Measurements from ENCODE around the gene AOC3. TPM values are rescaled to one million over a fixed set of nuclear protein-coding genes. Genes with fewer than 3 reads are reported as not detected.
"Not testable (repeated sequence)": the region's sequence is repeated elsewhere in the genome, so short reads cannot be mapped to it uniquely, and the experiment has no call there.

AOC3 gene
- total RNA-seq, 1 experiment from 2014 or later, result 0.44 TPM

- H3K36me3 Mint-ChIP-seq (ENCODE audit: insufficient read depth, unreplicated experiment), result no peaks in the 10 kb centered on the region
- ChIA-PET CTCF (interaction anchor here (0.7 to 1.0 kb wide), 2 partner anchors 11 to 114 kb away, joined by 3 read pairs; no protein-coding TSS in a partner anchor), POLR2A (interaction anchor here (1.2 to 1.9 kb wide), 2 partner anchors 10 to 82 kb away, joined by 4 to 6 read pairs; partner anchors contain the start of genes AOC2 and VPS25)
- no TSS peak for BruUV-seq (replicated peaks)
- no peak for TF ChIP-seq CTCF (IDR thresholded peaks at IDR 0.05; ENCODE audit: unreplicated experiment)
- H3K27ac Mint-ChIP-seq (ENCODE audit: low read depth, unreplicated experiment), result no peak overlapping the region
- H3K27me3 Mint-ChIP-seq (ENCODE audit: insufficient read depth, unreplicated experiment), result peaks cover 49% of the 10 kb centered on the region
- DNase-seq (ENCODE audit: unreplicated experiment), result no peak
- H3K4me1 Mint-ChIP-seq (ENCODE audit: insufficient read depth, unreplicated experiment), result no peaks in the 10 kb centered on the region
- no peak overlapping the region for H3K4me3 Mint-ChIP-seq (ENCODE audit: unreplicated experiment)
- intact Hi-C loops (cut with micrococcal nuclease), result no loop called here
- H3K9me3 Mint-ChIP-seq (ENCODE audit: unreplicated experiment), result no peaks in the 10 kb centered on the region
These were observed 4.1 kb downstream of the AOC3 start for GRCh38 chr17:42855048-42855596.

- H3K27me3 Mint-ChIP-seq (ENCODE audit: insufficient read depth, unreplicated experiment), result peaks cover 47% of the 10 kb centered on the region
- H3K27ac Mint-ChIP-seq (ENCODE audit: low read depth, unreplicated experiment); BruUV-seq (replicated peaks); H3K4me1 Mint-ChIP-seq (ENCODE audit: insufficient read depth, unreplicated experiment); H3K4me3 Mint-ChIP-seq (ENCODE audit: unreplicated experiment); DNase-seq (ENCODE audit: unreplicated experiment); intact Hi-C loops (cut with micrococcal nuclease); H3K36me3 Mint-ChIP-seq (ENCODE audit: insufficient read depth, unreplicated experiment); H3K9me3 Mint-ChIP-seq (ENCODE audit: unreplicated experiment); CTCF ChIA-PET: not testable (repeated sequence)
- POLR2A ChIA-PET, result interaction anchor here (1.2 kb wide), 1 partner anchor 83 kb away, joined by 4 read pairs; the partner anchor contains the start of gene VPS25
These were observed 5.1 kb downstream of the AOC3 start for GRCh38 chr17:42856093-42856492.

GRCh38 chr17:42856516-42856915, 5.5 kb downstream of the AOC3 start:
- CTCF ChIA-PET; POLR2A ChIA-PET; H3K36me3 Mint-ChIP-seq (ENCODE audit: insufficient read depth, unreplicated experiment); H3K4me3 Mint-ChIP-seq (ENCODE audit: unreplicated experiment); H3K4me1 Mint-ChIP-seq (ENCODE audit: insufficient read depth, unreplicated experiment); BruUV-seq (replicated peaks); H3K9me3 Mint-ChIP-seq (ENCODE audit: unreplicated experiment); intact Hi-C loops (cut with micrococcal nuclease); DNase-seq (ENCODE audit: unreplicated experiment); H3K27ac Mint-ChIP-seq (ENCODE audit: low read depth, unreplicated experiment): not testable (repeated sequence)
- H3K27me3 Mint-ChIP-seq (ENCODE audit: insufficient read depth, unreplicated experiment), result peaks cover 47% of the 10 kb centered on the region

GRCh38 chr17:42857389-42857788, 6.4 kb downstream of the AOC3 start:
- Mint-ChIP-seq H3K9me3 (ENCODE audit: unreplicated experiment) (no peaks in the 10 kb centered on the region), H3K4me1 (ENCODE audit: insufficient read depth, unreplicated experiment) (no peaks in the 10 kb centered on the region), H3K4me3 (ENCODE audit: unreplicated experiment) (no peak overlapping the region), H3K27me3 (ENCODE audit: insufficient read depth, unreplicated experiment) (peaks cover 47% of the 10 kb centered on the region), H3K27ac (ENCODE audit: low read depth, unreplicated experiment) (no peak overlapping the region), H3K36me3 (ENCODE audit: insufficient read depth, unreplicated experiment) (no peaks in the 10 kb centered on the region)
- intact Hi-C loops (cut with micrococcal nuclease), result no loop called here
- TF ChIP-seq CTCF (IDR thresholded peaks at IDR 0.05; ENCODE audit: unreplicated experiment), result no peak
- BruUV-seq (replicated peaks), result no TSS peak
- CTCF ChIA-PET, result no interaction called here
- POLR2A ChIA-PET, result no interaction called here
- no peak for DNase-seq (ENCODE audit: unreplicated experiment)

- H3K4me3 Mint-ChIP-seq (ENCODE audit: unreplicated experiment), result no peak overlapping the region
- POLR2A ChIA-PET, result no interaction called here
- peaks cover 10% of the 10 kb centered on the region for H3K9me3 Mint-ChIP-seq (ENCODE audit: unreplicated experiment)
- CTCF ChIA-PET, result interaction anchor here (0.7 kb wide), 1 partner anchor 589 kb away, joined by 3 read pairs; no protein-coding TSS in a partner anchor
- H3K4me1 Mint-ChIP-seq (ENCODE audit: insufficient read depth, unreplicated experiment), result no peaks in the 10 kb centered on the region
- peaks cover 43% of the 10 kb centered on the region for H3K27me3 Mint-ChIP-seq (ENCODE audit: insufficient read depth, unreplicated experiment)
- no peak overlapping the region for H3K27ac Mint-ChIP-seq (ENCODE audit: low read depth, unreplicated experiment)
- intact Hi-C loops (cut with micrococcal nuclease), result no loop called here
- TF ChIP-seq CTCF (IDR thresholded peaks at IDR 0.05; ENCODE audit: unreplicated experiment), result no peak
- BruUV-seq (replicated peaks), result no TSS peak
- no peak for DNase-seq (ENCODE audit: unreplicated experiment)
- no peaks in the 10 kb centered on the region for H3K36me3 Mint-ChIP-seq (ENCODE audit: insufficient read depth, unreplicated experiment)
These were observed 14.7 kb downstream of the AOC3 start for GRCh38 chr17:42865638-42866094.
